HTR-8/SVneo (cell line): Measurements from ENCODE around the gene AP3B1.

Experiments
- DNase-seq: peaks from one replicate; pipeline ENCODE4 v3.0.0; 2011; ENCODE audit warnings: low spot score, mixed read lengths; ENCODE audit not compliant: insufficient read length
- FAIRE-seq: peaks from 2 replicates; lab custom pipeline; 2011; peaks lifted over from hg19 to GRCh38; lab: Jason Lieb, UNC

Gene AP3B1

GRCh38 chr5:77952636-77953212 is 341.8 kb downstream of the AP3B1 start:
- no peak for DNase-seq
- FAIRE-seq, result no peak
